Thoracic aorta (tissue), 2 donors: ENCODE results near the gene NPAS1. TPM values are rescaled to one million over a fixed set of nuclear protein-coding genes. Genes with fewer than 3 reads are reported as not detected.

Experiments used
- ATAC-seq: fragments of 150-250 bp; one replicate; pipeline ENCODE4 v1.8.0; 2017; ENCODE audit warnings: low read depth; ENCODE audit not compliant: insufficient number of reproducible peaks, low FRiP score
- DNase-seq: peaks from one replicate; pipeline ENCODE4 v3.0.0-alpha.2; 2020; ENCODE audit warnings: low spot score
- H3K27ac ChIP-seq, 2 donors: fragments of 200-600 bp; sonication (generic); 1 replicate in 1 of 2; 2 replicates in 1 of 2; pipeline ENCODE4 v1.5.1; 2016; ENCODE audit warnings: mild to moderate bottlenecking in 2 of 2, moderate library complexity in 2 of 2
- H3K27me3 ChIP-seq: fragments of 200-600 bp; sonication (generic); replicated peaks from 2 replicates; pipeline ENCODE4 v1.6.0; 2016; ENCODE audit warnings: mild to moderate bottlenecking; ENCODE audit not compliant: insufficient read depth
- H3K36me3 ChIP-seq: fragments of 200-600 bp; sonication (generic); one replicate; pipeline ENCODE4 v1.5.1; 2016
- H3K4me1 ChIP-seq, 2 donors: fragments of 200-600 bp; sonication (generic); 1 replicate in 1 of 2; 2 replicates in 1 of 2; pipeline versions ENCODE4 v1.5.1 to v1.6.0; 2016; ENCODE audit warnings: low read depth in 2 of 2, mild to moderate bottlenecking in 1 of 2; ENCODE audit not compliant: control insufficient read depth in 1 of 2
- H3K4me3 ChIP-seq: fragments of 200-600 bp; sonication (generic); 2 replicates; pipeline ENCODE4 v1.5.1; 2016; ENCODE audit warnings: mild to moderate bottlenecking
- H3K9me3 ChIP-seq: fragments of 200-600 bp; sonication (generic); 2 replicates; pipeline ENCODE4 v1.5.1; 2016
- CTCF ChIP-seq: fragments of 200-600 bp; sonication (generic); IDR thresholded peaks from one replicate; pipeline ENCODE4 v1.5.1; 2019; ENCODE audit warnings: antibody characterized with exemption
- total RNA-seq, 2 donors: library from RNA; depleted of rRNA; stranded (reverse); fragments of >200 nt; gene quantifications; one replicate each; pipeline versions ENCODE4 v1.1.0 to v1.2.3, GENCODE V29; 2016

NPAS1 gene
- total RNA-seq, 2 donors from 2014 or later: 0.68 to 1.3 TPM

GRCh38 chr19:47063874-47064273 lies 44.2 kb downstream of the NPAS1 start:
- no peak for TF ChIP-seq CTCF
- H3K4me3 ChIP-seq: no peak overlapping the region
- H3K9me3 ChIP-seq: no peaks in the 10 kb centered on the region
- no peaks in the 10 kb centered on the region for H3K4me1 ChIP-seq
- peaks cover 38% of the 10 kb centered on the region for H3K36me3 ChIP-seq
- H3K27me3 ChIP-seq: no peaks in the 10 kb centered on the region
- H3K27ac ChIP-seq: no peak overlapping the region
- ATAC-seq (no peak), DNase-seq (no peak)

- Histone ChIP-seq H3K27ac (no peak overlapping the region), H3K9me3 (no peaks in the 10 kb centered on the region), H3K36me3 (peaks cover 48% of the 10 kb centered on the region), H3K4me1 (no peaks in the 10 kb centered on the region), H3K27me3 (no peaks in the 10 kb centered on the region), H3K4me3 (no peak overlapping the region)
- no peak for ATAC-seq
- no peak for TF ChIP-seq CTCF
- DNase-seq: no peak
These were observed 45.6 kb downstream of the NPAS1 start for GRCh38 chr19:47065242-47065641.

GRCh38 chr19:47066376-47067214 lies 47.0 kb downstream of the NPAS1 start:
- DNase-seq (no peak), ATAC-seq (no peak)
- Histone ChIP-seq H3K36me3 (peaks cover 59% of the 10 kb centered on the region), H3K4me1 (no peaks in the 10 kb centered on the region), H3K27me3 (no peaks in the 10 kb centered on the region), H3K27ac (no peak overlapping the region), H3K4me3 (no peak overlapping the region), H3K9me3 (no peaks in the 10 kb centered on the region)
- no peak for TF ChIP-seq CTCF

- no peak for TF ChIP-seq CTCF
- ATAC-seq: no peak
- H3K9me3 ChIP-seq: no peaks in the 10 kb centered on the region
- H3K4me1 ChIP-seq: no peaks in the 10 kb centered on the region
- H3K27ac ChIP-seq: no peak overlapping the region
- no peak overlapping the region for H3K4me3 ChIP-seq
- no peak for DNase-seq
- peaks cover 65% of the 10 kb centered on the region for H3K36me3 ChIP-seq
- no peaks in the 10 kb centered on the region for H3K27me3 ChIP-seq
These were observed 47.7 kb downstream of the NPAS1 start for GRCh38 chr19:47067215-47067847.

GRCh38 chr19:47068246-47068645 lies 48.6 kb downstream of the NPAS1 start:
- Histone ChIP-seq H3K4me3 (no peak overlapping the region), H3K4me1 (no peaks in the 10 kb centered on the region), H3K27ac (no peak overlapping the region), H3K9me3 (no peaks in the 10 kb centered on the region), H3K27me3 (no peaks in the 10 kb centered on the region), H3K36me3 (peaks cover 72% of the 10 kb centered on the region)
- DNase-seq (no peak), ATAC-seq (no peak)
- no peak for TF ChIP-seq CTCF
